Coronary artery (tissue), 2 donors: ENCODE data around the gene BRIP1.

Source experiments
- DNase-seq: peaks from one replicate; pipeline ENCODE4 v3.0.0-alpha.2; 2017; ENCODE audit warnings: low spot score
- H3K27ac ChIP-seq, 2 donors: fragments of 200-600 bp; sonication (generic); one replicate each; pipeline ENCODE4 v1.5.1; 2016 to 2019
- H3K4me3 ChIP-seq: fragments of 200-600 bp; sonication (generic); 2 replicates; pipeline ENCODE4 v1.5.1; 2016; ENCODE audit warnings: mild to moderate bottlenecking, moderate library complexity
- TF ChIP-seq, protein P1 (sequence below): fragments of 200-600 bp; sonication (generic); IDR thresholded peaks from one replicate; pipeline ENCODE4 v1.5.1; 2019; ENCODE audit warnings: antibody characterized with exemption

Gene BRIP1

DNA sequence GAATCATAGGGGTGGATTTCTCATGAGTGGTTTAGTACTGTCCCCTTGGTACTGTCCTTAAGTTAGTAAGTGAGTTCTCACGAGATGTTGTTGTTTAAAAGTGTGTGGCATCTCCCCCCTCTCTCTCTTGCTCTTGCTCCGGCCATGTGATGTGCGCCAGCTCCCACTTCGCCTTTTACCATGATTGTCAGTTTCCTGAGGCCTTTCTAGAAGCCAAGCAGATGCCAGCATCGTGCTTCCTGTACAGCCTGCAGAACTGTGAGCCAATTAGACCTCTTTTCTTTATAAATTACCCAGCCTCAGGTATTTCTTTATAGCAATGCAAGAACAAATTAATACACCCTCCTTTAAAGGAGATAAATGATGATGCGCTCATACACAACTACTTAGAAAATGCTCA lies 222.2 kb downstream of the BRIP1 start:
- DNase-seq = no peak
- no peak overlapping the region for H3K27ac ChIP-seq
- no peak overlapping the region for H3K4me3 ChIP-seq
- TF ChIP-seq, protein P1, sequence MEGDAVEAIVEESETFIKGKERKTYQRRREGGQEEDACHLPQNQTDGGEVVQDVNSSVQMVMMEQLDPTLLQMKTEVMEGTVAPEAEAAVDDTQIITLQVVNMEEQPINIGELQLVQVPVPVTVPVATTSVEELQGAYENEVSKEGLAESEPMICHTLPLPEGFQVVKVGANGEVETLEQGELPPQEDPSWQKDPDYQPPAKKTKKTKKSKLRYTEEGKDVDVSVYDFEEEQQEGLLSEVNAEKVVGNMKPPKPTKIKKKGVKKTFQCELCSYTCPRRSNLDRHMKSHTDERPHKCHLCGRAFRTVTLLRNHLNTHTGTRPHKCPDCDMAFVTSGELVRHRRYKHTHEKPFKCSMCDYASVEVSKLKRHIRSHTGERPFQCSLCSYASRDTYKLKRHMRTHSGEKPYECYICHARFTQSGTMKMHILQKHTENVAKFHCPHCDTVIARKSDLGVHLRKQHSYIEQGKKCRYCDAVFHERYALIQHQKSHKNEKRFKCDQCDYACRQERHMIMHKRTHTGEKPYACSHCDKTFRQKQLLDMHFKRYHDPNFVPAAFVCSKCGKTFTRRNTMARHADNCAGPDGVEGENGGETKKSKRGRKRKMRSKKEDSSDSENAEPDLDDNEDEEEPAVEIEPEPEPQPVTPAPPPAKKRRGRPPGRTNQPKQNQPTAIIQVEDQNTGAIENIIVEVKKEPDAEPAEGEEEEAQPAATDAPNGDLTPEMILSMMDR = no peak

DNA sequence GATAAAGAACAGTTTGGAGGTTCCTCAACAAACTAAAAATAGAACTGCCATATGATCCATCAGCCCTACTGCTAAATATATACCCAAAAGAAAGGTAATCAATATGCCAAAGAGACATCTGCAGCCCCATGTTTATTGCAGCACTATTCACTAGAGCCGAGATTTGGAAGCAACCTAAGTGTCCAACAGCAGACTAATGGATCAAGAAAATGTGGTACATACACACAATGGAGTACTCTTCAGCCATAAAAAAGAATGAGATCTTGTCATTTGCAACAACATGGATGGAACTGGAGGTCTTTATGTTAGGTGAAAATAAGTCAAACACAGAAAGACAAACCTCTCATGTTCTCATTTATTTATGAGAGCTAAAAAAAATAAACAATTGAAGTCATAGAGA lies 223.5 kb downstream of the BRIP1 start:
- DNase-seq = no peak
- TF ChIP-seq, protein P1 = no peak
- H3K4me3 ChIP-seq = no peak overlapping the region
- H3K27ac ChIP-seq = no peak overlapping the region

DNA sequence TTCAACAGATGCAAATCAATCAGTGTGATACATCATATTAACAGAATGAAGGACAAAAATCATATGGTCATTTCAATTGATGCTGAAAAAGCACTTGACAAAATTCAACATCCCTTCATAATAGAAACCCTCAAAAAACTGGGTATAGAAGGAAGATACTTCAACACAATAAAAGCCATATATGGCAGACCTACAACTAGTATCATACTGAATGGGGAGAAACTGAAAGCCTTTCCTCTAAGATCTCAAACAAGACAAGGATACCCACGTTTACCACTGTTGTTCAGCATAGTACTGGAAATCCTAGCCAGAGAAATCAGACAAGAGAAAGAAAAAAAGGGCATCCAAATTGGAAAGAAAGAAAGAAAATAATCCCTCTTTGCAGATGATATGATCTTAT lies 225.2 kb downstream of the BRIP1 start:
- no peak overlapping the region for H3K4me3 ChIP-seq
- no peak for DNase-seq
- TF ChIP-seq, protein P1 = no peak
- H3K27ac ChIP-seq = no peak overlapping the region

DNA sequence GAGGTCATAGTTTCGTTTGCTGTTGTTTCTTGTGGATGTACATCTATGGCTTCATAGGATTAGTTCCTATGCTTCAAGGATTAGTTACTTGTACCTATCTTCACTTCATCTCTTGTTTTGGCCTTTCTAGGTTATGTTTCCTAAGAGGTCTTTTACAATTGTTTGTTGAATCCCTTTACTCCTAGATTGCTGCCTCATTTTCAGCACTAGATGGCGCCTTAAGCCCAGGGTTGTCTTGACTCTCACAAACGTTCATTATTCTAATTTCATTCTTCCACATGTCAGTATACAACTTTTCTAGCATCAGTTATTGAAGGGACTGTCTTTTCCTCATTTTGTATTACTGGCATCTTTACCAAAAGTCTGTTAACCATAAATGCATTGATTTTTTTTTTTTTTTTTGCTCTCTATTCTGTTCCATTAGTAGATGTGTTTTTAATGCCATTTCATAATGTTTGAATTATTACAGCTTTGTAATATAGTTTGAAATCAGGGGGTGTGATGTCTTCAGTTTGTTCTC lies 227.4 kb downstream of the BRIP1 start:
- H3K27ac ChIP-seq = no peak overlapping the region
- TF ChIP-seq, protein P1 = no peak
- no peak overlapping the region for H3K4me3 ChIP-seq
- DNase-seq = no peak

DNA sequence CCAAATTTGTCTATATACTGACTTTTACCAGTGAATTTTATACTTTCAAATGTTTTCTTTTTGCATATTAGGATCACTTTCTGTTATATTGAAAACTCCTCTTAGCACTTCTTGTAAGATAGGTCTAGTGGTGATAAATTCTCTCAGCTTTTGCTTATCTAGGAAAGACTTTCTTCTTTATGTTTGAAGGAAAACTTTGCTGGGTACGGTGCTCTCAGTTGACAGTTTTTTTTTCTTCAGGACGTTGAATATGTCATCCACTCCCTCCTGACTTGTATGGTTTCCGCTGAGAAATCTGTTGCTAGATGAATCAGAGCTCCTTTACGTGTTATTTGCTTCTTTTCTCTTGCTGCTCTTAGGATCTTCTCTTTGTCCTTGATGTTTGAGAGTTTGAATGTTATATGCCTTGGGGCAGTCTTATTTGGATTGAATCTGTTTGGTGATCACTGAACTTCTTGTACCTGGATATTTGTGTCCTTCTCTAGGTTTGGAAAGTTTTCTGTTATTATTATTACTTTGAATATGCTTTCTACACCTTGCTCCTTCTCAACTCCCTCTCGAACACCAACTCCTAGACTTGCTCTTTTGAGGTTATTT lies 228.3 kb downstream of the BRIP1 start:
- TF ChIP-seq, protein P1 = no peak
- Histone ChIP-seq H3K4me3 (no peak overlapping the region), H3K27ac (no peak overlapping the region)
- DNase-seq = no peak

DNA sequence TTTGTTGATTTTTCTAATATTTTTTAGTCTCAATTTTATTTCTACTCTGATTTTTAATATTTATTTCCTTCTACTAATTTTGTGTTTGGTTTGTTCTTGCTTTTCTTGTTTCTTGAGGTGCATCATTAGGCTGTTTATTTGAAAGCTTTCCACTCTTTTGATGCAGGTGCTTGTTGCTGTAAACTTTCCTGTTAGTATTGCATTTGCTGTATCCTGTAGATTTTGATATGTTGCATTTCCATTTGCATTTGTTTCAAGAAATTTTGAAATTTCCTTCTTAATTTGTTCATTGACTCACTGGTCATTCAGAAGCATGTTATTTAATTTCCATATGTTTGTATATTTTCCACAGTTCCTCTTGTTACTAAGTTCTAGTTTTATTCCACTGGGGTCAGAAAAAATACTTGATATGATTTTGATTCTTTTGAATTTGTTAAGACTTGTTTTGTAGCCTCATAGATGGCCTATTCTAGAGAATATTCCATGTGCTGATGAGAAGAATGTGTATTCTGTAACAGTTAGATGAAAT lies 229.3 kb downstream of the BRIP1 start:
- Histone ChIP-seq H3K4me3 (no peak overlapping the region), H3K27ac (no peak overlapping the region)
- no peak for DNase-seq
- TF ChIP-seq, protein P1 = no peak

DNA sequence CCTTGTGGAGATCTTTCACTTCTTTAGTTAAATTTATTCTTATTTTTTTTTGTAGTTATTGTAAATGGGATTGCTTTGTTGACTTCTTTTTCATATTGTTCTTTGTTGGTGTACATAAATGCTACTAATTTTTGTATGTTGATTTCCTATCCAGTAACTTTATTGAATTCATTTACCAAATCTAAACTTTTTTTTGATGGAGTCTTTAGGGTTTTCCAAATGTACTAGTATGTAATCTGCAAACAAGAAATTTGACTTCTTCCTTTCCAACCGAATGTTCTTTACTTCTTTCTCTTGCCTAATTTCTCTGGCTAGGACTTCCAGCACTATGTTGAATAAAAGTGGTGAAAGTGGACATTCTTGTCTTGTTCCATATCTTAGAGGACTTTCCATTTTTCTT lies 230.5 kb downstream of the BRIP1 start:
- Histone ChIP-seq H3K27ac (no peak overlapping the region), H3K4me3 (no peak overlapping the region)
- DNase-seq = no peak
- TF ChIP-seq, protein P1 = no peak
